Measurements from ENCODE around the gene KRAS.
"Not testable (repeated sequence)": the region's sequence is repeated elsewhere in the genome, so short reads cannot be mapped to it uniquely, and the experiment has no call there.

KRAS gene

GRCh38 chr12:25250744-25251730 lies at the start of gene KRAS:
TSS of gene KRAS (minus strand) at chr12:25250929.
- DNase-seq = peak; percentile 93

DNA sequence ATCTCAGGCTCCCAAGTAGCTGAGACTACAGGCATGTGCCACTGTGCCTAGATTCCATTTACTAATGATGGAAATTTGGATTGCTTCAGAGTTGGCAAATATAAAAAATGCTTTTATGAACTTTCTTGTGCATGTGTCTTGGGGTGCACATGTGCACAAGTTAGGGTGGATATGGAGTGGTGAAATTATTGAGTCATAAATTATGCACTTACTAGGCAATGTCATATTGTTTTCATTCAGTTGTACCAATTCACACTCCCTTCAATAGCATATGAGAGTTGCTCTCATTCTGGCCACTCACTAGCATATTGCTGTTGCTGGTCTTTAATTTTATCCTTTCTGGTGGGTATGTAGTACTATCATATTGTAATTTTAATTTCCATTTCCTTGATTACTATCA lies 45.7 kb upstream of the KRAS start:
- no peak for DNase-seq

GRCh38 chr12:25295361-25295760 lies 44.6 kb upstream of the KRAS start:
- no peak for DNase-seq

GRCh38 chr12:25293653-25294052 lies 42.9 kb upstream of the KRAS start:
- no peak for DNase-seq

DNA sequence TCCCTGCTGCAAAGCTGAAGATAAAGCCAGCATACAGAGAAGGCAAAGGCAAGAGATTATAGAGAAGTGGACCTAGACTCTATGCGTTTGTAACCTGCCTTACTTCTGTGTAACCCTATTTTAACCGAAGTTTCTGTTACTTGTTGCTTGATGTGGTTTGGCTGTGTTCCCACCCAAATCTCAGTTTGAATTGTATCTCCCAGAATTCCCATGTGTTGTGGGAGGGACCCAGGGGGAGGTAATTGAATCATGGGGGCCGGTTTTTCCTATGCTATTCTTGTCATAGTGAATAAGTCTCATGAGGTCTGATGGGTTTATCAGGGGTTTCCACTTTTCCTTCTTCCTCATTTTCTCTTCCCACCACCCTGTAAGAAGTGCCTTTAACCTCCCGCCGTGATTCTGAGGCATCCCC lies 42.1 kb upstream of the KRAS start:
- DNase-seq = not testable (repeated sequence)

GRCh38 chr12:25287610-25288009 lies 36.9 kb upstream of the KRAS start:
- no peak for DNase-seq

- no peak for DNase-seq
Observed at GRCh38 chr12:25286837-25287236, 36.1 kb upstream of the KRAS start.

GRCh38 chr12:25284024-25284423 lies 33.3 kb upstream of the KRAS start:
- no peak for DNase-seq

GRCh38 chr12:25283006-25283405 lies 32.3 kb upstream of the KRAS start:
- no peak for DNase-seq

- DNase-seq = no peak
Observed at GRCh38 chr12:25280082-25280481, 29.4 kb upstream of the KRAS start.

DNA sequence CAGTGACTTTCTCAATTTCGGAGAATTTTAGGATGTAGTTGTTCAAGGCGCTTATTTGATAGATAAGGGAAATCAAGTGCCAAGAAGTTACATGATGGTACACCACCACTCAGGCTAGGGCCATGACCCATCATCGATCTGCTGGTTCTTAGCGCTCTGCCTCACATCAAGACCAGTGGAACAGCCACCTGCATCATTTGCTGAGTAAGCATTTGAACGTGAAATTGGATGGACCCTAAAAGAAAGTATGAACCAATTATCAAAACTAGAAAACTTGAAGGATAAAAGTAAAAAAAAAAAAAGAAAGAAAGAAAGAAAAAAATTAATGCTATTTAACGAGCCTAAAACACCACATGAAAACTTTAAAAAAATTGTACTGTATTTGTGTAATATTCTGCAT lies 27.5 kb upstream of the KRAS start:
- no peak for DNase-seq

DNA sequence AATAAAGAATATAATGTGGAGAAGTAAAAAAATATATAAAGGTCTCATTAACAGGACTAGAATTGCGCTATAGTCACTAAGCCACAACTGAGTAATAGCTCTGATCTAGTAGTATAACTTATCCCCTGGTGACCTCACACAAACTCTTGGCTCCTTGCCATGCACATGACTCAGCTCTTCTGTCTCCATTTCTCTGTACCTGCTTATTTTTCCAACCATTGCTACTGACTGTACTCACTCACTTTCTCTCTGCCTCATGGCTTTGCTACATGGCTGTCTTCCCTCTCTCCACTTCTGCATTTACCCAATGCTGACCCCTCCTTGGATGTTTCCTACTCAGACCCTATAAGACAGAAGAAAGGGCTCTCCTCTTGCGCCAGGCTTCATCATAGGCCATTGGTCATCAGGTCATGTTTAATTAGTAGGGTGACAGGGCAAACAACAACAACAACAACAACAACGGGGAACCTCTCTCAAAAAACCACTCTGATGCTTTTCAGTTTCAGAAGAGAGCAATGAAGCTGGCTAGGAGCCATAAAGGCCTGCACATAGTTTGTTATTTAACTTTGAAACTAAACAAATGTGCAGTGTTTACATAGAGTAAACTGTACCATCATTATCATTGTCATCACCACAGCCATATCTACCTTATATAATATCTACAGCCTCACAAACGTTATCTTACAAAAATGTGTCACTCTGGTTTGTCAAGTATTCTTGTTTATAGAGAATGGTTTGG lies 25.6 kb upstream of the KRAS start:
- DNase-seq = no peak

- DNase-seq = no peak
Observed at GRCh38 chr12:25271486-25272098, 20.9 kb upstream of the KRAS start.

DNA sequence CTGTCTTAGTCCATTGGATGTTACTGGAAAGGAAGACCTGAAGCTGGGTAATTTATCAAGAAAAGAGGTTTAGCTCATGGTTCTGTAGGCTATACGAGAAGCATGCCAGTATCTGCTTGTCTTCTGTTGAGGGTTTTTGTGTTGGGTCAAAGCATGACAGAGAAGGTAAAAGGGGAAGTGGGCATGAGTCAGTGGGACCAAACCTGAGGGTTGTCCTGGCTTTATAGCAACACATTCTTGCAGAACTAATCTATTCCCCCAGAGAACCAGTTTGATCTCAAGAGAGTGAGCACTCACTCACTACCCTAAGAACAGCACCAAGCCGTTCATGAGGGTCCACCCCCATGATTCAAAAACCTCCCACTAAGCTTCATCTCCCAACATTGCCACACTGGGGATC lies 19.0 kb upstream of the KRAS start:
- DNase-seq = no peak

DNA sequence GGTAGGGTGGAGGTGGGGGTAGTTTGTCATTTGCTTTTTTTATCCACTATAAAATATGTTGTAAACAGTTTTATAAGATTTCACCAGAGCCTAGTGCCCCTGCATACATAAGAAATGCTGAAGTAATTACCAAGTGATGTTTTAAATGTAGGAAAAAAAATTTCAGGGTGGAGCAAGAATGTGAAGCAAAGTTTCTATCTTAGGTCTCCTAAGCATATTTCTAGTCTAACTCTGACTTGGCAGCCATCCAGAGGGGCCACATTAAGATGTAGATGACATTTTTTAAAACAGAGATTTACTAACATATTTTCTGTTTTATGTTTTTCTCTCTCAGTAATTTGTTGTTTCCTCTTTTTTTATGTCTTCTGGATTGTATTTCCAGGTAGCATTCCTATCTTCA lies 15.8 kb upstream of the KRAS start:
- no peak for DNase-seq

- no peak for DNase-seq
Observed at GRCh38 chr12:25264862-25265261, 14.1 kb upstream of the KRAS start.

DNA sequence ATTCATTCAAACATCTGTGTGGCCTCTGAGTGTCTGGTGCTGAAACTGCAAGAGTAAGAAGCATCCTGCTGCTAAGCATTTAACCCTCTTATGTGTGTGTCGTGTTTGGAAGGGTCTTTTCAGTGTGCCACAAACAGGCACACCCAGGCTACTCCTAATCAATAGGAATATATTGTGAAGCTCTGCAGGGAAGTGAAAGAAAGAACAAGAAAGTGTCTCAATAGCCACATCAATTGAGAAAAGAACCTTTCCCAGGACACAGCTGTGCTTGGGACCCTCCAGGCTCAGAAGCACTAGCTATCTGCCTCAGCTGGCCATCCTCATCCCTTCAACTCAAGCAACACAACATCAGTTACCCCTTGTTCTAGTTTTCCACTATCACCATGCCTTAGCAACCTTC lies 13.4 kb upstream of the KRAS start:
- DNase-seq = no peak

- no peak for DNase-seq
Observed at GRCh38 chr12:25263594-25263993, 12.9 kb upstream of the KRAS start.

DNA sequence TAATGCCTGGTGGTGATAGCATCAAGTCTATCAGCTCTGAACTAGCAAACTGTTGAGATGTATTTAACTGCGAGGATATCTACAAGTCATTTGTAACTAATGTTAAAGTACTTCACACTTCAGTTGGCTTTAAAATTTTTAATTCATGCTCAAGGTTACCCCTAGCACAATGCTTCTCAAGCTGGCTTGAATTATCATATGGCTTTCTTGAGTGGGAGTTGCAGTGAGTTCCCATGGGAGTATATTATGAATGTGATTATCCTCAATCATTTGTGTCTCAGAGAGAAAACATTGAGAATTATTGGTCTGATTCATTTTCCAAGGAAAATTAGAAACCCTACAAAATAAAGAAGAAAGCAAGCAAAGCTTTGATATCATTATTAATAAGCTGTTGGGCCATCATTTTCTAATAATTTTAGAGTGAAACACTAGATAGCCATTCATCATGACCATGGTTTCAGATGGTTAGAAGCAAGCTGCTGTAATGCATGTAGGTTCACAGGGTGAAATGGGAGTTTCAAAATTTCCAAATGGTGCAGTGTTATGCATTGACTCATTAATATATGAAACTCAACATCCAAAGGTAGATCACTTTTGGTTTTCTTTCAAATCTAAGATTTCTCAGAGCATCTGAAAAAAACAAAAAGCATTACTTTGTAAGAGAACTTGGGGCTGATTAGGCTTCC lies 11.8 kb upstream of the KRAS start:
- DNase-seq = no peak

- no peak for DNase-seq
Observed at GRCh38 chr12:25257590-25258324, 7.0 kb upstream of the KRAS start.

- DNase-seq = no peak
Observed at GRCh38 chr12:25256826-25257225, 6.1 kb upstream of the KRAS start.

GRCh38 chr12:25256005-25256404 lies 5.3 kb upstream of the KRAS start:
- DNase-seq = no peak

All from CD4-positive, alpha-beta T cell treated with Interferon gamma for 1 hour (primary cell).